Subcutaneous adipose tissue (tissue), 4 donors: Measurements from ENCODE around the gene MED17. TPM values are rescaled to one million over a fixed set of nuclear protein-coding genes. Genes with fewer than 3 reads are reported as not detected.

ENCODE experiments used
- total RNA-seq, 4 donors: library from RNA; depleted of rRNA; stranded (reverse); fragments of >200 nt; gene quantifications; one replicate each; pipeline ENCODE4 v1.1.0, GENCODE V29; 2016
- TF ChIP-seq, protein P1 (sequence below): fragments of 450-650 bp; IDR thresholded peaks from one replicate; pipeline ENCODE4 v1.5.1; 2016; ENCODE audit warnings: low read depth, mild to moderate bottlenecking, control low read depth, antibody characterized with exemption, moderate library complexity

Gene MED17
- total RNA-seq, 4 donors from 2014 or later = 20.4 to 28.9 (median 23.4) TPM

DNA sequence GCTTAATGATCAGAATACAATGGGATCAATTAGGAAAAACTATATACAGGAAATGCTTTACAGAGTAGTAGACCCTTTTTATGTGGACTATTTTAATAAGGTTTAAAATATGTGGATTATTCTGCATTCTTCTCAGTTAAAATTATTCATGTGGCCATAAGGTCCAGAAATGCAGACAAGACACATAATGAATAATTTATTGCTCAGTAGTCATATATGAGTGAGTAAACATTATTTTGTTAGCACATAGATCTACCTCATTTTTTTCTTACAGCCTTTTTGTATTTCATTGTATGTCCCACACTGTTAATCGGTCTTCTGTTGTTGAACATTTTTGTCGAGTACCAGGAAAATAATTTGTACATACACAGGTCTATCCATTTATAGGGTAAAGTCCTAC, 20.8 kb downstream of the MED17 start:
- TF ChIP-seq, protein P1, sequence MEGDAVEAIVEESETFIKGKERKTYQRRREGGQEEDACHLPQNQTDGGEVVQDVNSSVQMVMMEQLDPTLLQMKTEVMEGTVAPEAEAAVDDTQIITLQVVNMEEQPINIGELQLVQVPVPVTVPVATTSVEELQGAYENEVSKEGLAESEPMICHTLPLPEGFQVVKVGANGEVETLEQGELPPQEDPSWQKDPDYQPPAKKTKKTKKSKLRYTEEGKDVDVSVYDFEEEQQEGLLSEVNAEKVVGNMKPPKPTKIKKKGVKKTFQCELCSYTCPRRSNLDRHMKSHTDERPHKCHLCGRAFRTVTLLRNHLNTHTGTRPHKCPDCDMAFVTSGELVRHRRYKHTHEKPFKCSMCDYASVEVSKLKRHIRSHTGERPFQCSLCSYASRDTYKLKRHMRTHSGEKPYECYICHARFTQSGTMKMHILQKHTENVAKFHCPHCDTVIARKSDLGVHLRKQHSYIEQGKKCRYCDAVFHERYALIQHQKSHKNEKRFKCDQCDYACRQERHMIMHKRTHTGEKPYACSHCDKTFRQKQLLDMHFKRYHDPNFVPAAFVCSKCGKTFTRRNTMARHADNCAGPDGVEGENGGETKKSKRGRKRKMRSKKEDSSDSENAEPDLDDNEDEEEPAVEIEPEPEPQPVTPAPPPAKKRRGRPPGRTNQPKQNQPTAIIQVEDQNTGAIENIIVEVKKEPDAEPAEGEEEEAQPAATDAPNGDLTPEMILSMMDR = no peak

DNA sequence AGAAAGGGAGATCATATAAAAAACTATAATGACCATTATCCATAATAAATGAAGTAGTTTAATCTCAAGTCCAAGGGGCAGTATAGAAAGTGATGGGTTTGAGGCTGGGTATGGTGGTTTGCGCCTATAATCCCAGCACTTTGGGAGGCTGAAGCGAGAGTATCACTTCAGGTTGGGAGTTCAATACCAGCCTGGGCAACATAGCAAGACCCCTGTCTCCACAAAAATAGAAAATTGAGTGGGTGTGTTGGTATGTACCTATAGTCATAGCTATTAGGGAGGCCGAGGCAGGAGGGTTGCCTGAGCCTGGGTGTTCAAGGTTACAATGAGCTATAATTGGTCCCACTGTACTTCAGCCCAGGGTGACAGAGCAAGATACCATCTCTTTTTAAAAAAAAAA, 23.9 kb downstream of the MED17 start:
- TF ChIP-seq, protein P1 = no peak

DNA sequence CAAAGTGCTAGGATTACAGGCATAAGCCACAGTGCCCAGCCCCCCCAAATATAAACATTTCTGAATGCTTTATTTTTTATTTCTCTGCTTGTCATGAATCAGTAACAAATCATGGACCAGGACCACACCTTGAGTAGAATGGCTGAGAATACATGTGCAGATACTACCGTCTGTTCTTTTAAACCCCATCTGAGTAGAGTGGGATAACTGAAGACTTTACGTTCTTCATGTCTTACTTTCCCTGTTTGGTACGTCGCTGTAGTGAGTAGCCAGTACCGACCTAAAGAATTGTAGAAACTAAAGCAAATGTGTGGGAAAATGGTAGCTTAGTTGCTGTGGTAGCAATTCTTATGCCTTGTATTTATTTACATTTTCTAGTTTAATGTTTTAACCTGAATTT, 29.9 kb downstream of the MED17 start:
- TF ChIP-seq, protein P1 = no peak

DNA sequence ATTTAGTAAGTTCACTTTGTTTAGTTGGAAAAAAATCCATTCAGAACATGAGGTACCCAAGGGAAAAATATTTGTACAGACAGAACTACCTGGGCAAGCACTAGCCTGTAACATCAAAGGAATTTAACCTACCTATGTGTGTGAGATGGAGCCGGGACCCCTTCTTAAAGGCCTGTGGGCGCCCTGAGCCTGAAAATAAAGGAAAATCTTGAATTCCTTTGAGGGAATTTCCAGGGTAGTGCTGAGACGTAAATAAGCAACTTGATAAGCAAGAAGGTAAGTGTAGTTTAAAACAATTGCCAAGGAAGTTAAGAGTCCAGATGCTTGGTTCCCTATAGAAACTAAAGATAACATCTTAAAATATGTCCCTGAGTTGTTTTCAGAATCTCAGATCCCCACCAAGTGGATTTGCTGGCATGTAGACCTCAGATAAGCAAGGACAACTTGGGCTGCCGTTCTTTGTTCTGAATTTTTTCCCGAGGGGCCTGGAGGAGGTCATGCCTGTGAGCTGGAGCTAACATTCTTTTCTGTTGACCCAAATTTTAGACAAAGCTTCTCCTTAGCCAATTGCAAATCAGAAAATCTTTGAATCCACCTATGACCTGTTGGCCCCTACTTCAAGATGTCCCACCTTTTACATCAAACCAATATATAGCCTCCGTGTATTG, 31.0 kb downstream of the MED17 start:
- TF ChIP-seq, protein P1 = no peak

DNA sequence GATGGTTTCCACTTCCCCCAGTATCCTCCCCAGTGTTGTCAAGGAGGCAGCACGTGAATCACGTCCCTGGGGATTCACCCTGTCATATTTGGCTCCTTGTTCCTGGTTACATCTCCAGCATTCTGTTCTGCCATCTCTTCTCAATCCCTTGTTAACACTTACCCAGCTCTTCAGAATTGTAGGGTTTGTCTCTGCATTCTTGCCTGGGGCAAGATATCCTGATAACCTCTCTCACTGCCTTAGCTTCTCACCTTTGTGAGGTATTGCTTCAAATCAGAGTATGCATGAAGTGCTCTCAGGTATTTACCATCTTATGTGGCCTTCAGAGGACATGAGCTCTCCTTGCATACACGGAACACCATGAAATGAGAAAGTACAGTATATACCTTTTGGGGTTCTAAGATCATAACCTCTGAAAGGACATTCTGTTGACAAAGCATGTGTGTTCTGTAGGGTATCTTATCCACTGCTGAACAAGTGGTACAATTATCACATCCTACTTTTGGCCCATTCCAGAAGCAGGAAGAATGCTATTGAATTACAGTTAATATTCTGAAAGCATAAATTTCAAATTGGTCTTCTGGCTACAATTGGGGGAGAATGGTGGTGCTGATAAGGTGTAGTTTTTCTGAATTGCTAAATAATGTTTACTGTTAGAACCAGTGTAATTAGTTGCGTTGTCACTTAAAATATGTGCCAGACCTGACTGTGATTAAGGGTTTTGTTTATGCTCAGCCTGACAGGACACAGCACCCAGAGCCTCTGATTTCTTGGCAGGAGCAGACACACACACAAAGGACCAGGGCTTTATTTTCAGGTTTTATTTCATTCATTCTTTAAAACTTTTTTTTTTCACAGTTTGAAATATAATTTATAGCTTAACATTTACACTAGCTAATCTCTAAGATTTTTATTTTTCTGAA, 33.6 kb downstream of the MED17 start:
- TF ChIP-seq, protein P1 = no peak

DNA sequence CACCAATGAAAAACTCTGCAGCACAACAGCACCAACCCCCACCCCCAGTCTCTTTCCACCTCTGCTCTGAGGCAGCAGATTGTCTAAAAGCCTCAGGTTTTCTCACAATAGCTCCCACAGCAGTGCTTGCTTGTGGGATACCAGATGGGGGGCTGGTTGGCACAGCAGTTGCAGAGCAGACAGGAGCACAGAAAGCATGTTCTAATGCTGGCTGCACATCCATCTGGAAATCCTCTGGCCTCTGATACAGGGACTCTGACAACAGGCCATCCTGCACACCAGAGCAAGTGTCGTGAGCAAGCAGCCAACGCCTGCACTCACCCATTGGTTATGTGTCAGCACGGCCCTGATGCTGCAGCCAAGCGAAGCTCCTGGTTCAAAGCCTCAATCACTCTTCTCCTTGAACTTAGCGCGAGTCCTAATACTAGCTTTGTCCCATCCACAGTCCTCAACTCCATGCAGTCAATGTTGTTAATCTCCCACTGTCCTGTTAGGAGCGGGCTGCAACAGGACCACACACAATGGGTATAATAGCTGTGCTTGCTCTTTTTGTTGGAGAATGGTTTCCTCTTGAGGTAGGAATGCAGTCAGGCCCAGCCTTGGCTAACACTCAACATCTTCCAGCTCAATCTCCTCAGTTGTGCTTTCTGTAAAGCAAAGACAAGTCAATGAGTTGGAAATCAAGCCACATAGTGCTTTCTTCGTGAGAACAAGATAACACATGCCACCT, 36.0 kb downstream of the MED17 start:
- TF ChIP-seq, protein P1 = no peak

DNA sequence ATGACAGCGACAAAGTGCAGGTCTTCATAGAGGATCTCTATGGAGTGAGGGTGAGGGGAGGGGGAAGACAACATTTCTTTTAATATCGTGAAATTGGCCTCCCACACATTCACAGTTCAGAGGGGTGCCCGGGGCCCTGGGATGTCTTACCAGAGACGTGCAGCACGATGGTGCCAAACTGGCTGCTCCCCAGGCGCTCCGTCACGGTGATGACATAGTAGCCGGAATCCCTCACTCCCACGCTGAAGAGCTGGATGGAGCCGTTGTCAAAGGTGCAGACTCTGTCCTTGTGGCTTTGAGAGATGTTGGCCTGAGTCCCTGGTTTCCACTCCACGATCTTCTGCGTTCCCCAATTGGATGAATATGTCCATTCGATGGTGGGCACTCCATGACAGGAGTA, 36.8 kb downstream of the MED17 start:
- TF ChIP-seq, protein P1 = no peak
